HG02981 (cell line): ENCODE results near the gene TMEM101.
"Not testable (repeated sequence)": the region's sequence is repeated elsewhere in the genome, so short reads cannot be mapped to it uniquely, and the experiment has no call there.

Experiments used
- ATAC-seq: cut with Tn5 transposase; IDR thresholded peaks from one replicate; pipeline ENCODE4 v1.9.1; 2021; ENCODE audit warnings: mild to moderate bottlenecking, moderate library complexity; ENCODE audit not compliant: unreplicated experiment

The TMEM101 gene

GRCh38 chr17:43976963-43977837, 37.6 kb downstream of the TMEM101 start:
- no peak for ATAC-seq

GRCh38 chr17:43975898-43976297, 38.9 kb downstream of the TMEM101 start:
- no peak for ATAC-seq

GRCh38 chr17:43974382-43975266, 40.1 kb downstream of the TMEM101 start:
- no peak for ATAC-seq

- not testable (repeated sequence) for ATAC-seq
Observed at GRCh38 chr17:43972444-43973212, 42.1 kb downstream of the TMEM101 start.

- ATAC-seq = not testable (repeated sequence)
Observed at GRCh38 chr17:43971436-43971835, 43.3 kb downstream of the TMEM101 start.

- no peak for ATAC-seq
Observed at GRCh38 chr17:43970366-43970765, 44.4 kb downstream of the TMEM101 start.

- no peak for ATAC-seq
Observed at GRCh38 chr17:43967251-43967875, 47.4 kb downstream of the TMEM101 start.

- ATAC-seq = no peak
Observed at GRCh38 chr17:43966276-43966675, 48.5 kb downstream of the TMEM101 start.

- ATAC-seq = no peak
Observed at GRCh38 chr17:43962479-43962878, 52.3 kb downstream of the TMEM101 start.

GRCh38 chr17:43961954-43962353, 52.8 kb downstream of the TMEM101 start:
- no peak for ATAC-seq

GRCh38 chr17:43961292-43961691, 53.5 kb downstream of the TMEM101 start:
- ATAC-seq = not testable (repeated sequence)
